HL-60 (cell line): Measurements from ENCODE around the gene HADH.
"Not testable (repeated sequence)": the region's sequence is repeated elsewhere in the genome, so short reads cannot be mapped to it uniquely, and the experiment has no call there.

ENCODE experiments used
- DNase-seq, 2 experiments: peaks; one replicate each; pipeline ENCODE4 v3.0.0-alpha.2; 2010 to 2020; ENCODE audit warnings: low read depth in 1 of 2, low spot score in 1 of 2
- H3K27ac ChIP-seq: fragments of 250-450 bp; sonication (Bioruptor Pico); replicated peaks from 2 replicates; pipeline ENCODE4 v1.5.1; 2020; ENCODE audit warnings: mild to moderate bottlenecking, moderate library complexity
- H3K27me3 ChIP-seq: fragments of 250-450 bp; sonication (Bioruptor Pico); 2 replicates; pipeline ENCODE4 v1.5.1; 2021; ENCODE audit warnings: mild to moderate bottlenecking, moderate library complexity; ENCODE audit not compliant: insufficient read depth, poor library complexity, severe bottlenecking
- H3K4me3 ChIP-seq: replicated peaks from 2 replicates; pipeline ENCODE4 v1.5.1; 2011; ENCODE audit warnings: mild to moderate bottlenecking, control low read depth, low read length; ENCODE audit not compliant: insufficient read depth
- GABPA ChIP-seq: IDR thresholded peaks from 2 replicates; pipeline ENCODE4 v1.6.1; 2012; ENCODE audit warnings: low read depth
- POLR2AphosphoS5 ChIP-seq: IDR thresholded peaks from 2 replicates; pipeline ENCODE4 v1.6.1; 2012; ENCODE audit warnings: low read depth
- SPI1 ChIP-seq: IDR thresholded peaks from 2 replicates; pipeline ENCODE4 v1.6.1; 2012; ENCODE audit warnings: low read depth, mild to moderate bottlenecking, borderline replicate concordance
- TF ChIP-seq, protein P1 (sequence below): IDR thresholded peaks from one replicate; pipeline ENCODE4 v1.5.1; 2011; ENCODE audit warnings: low read length, control low read depth, inconsistent platforms; ENCODE audit not compliant: insufficient read depth
- TF ChIP-seq, protein P2 (sequence below): IDR thresholded peaks from 2 replicates; pipeline ENCODE4 v1.6.1; 2012; ENCODE audit warnings: low read depth; ENCODE audit not compliant: insufficient replicate concordance

The HADH gene

DNA sequence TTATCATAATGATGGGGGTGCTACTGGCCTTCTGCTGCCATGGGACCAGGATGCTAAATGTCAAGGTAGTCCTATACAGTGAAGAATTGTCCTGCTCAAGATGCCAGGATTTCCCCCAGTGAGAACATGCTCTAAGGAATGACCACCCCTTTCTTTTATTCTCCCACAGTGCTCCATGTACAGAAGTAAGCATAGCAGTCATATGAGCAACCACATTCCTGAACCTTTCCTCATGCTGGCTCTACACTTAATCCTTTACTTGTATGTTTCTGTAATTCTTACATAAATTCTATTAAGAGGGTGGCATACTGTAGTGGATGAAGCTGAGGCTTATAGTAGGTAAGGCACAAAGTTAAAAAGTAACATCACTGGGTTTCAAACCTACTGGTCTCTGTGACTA lies 38.1 kb upstream of the HADH start:
- Histone ChIP-seq H3K27me3 (no peaks in the 10 kb centered on the region), H3K27ac (no peak overlapping the region), H3K4me3 (no peak overlapping the region)
- DNase-seq, result no peak
- TF ChIP-seq, protein P1, sequence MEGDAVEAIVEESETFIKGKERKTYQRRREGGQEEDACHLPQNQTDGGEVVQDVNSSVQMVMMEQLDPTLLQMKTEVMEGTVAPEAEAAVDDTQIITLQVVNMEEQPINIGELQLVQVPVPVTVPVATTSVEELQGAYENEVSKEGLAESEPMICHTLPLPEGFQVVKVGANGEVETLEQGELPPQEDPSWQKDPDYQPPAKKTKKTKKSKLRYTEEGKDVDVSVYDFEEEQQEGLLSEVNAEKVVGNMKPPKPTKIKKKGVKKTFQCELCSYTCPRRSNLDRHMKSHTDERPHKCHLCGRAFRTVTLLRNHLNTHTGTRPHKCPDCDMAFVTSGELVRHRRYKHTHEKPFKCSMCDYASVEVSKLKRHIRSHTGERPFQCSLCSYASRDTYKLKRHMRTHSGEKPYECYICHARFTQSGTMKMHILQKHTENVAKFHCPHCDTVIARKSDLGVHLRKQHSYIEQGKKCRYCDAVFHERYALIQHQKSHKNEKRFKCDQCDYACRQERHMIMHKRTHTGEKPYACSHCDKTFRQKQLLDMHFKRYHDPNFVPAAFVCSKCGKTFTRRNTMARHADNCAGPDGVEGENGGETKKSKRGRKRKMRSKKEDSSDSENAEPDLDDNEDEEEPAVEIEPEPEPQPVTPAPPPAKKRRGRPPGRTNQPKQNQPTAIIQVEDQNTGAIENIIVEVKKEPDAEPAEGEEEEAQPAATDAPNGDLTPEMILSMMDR, result no peak
- TF ChIP-seq, protein P2, sequence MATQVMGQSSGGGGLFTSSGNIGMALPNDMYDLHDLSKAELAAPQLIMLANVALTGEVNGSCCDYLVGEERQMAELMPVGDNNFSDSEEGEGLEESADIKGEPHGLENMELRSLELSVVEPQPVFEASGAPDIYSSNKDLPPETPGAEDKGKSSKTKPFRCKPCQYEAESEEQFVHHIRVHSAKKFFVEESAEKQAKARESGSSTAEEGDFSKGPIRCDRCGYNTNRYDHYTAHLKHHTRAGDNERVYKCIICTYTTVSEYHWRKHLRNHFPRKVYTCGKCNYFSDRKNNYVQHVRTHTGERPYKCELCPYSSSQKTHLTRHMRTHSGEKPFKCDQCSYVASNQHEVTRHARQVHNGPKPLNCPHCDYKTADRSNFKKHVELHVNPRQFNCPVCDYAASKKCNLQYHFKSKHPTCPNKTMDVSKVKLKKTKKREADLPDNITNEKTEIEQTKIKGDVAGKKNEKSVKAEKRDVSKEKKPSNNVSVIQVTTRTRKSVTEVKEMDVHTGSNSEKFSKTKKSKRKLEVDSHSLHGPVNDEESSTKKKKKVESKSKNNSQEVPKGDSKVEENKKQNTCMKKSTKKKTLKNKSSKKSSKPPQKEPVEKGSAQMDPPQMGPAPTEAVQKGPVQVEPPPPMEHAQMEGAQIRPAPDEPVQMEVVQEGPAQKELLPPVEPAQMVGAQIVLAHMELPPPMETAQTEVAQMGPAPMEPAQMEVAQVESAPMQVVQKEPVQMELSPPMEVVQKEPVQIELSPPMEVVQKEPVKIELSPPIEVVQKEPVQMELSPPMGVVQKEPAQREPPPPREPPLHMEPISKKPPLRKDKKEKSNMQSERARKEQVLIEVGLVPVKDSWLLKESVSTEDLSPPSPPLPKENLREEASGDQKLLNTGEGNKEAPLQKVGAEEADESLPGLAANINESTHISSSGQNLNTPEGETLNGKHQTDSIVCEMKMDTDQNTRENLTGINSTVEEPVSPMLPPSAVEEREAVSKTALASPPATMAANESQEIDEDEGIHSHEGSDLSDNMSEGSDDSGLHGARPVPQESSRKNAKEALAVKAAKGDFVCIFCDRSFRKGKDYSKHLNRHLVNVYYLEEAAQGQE, result no peak
- TF ChIP-seq SPI1, result no peak
- TF ChIP-seq GABPA, result no peak
- no peak for TF ChIP-seq POLR2AphosphoS5

DNA sequence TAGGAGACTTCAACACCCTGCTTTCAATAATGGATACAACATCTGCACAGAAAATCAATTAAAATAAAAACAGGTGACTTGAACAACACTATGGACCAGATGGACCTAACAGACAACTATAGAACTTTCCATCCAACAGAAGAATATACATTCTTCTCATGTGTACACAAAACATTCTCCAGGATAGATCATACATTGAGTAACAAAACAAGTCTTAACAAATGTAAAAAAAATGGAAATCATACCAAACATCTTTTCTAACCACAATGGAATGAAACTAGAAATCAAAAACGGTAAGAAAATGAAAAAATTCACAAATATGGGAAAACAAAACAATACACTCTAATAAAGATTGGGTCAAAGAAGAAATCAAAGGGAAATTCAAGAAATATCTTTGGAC lies 33.7 kb upstream of the HADH start:
- no peaks in the 10 kb centered on the region for H3K27me3 ChIP-seq
- no peak for DNase-seq
- no peak overlapping the region for H3K27ac ChIP-seq
- TF ChIP-seq POLR2AphosphoS5, result no peak
- TF ChIP-seq, protein P2, result no peak
- no peak for TF ChIP-seq SPI1
- TF ChIP-seq, protein P1, result no peak
- TF ChIP-seq GABPA, result no peak
- no peak overlapping the region for H3K4me3 ChIP-seq

DNA sequence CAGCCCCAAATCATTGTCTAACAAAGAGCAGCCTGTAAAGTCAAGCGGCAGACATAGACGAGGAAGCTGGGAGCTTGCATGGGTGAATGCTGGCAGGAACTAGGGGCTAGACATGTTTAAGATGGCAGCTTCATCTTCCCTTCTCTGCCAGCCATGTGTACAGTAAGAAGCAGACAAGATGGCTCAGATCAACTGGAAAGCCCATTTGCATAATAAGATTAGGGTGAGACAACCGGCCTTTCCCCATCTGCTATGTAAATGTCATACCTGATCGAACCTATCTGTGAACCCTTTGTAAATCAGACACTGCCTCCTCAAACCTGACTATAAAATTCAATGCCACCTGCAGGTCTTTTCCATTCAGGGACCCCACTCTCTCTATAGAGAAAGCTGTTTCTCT lies 22.8 kb upstream of the HADH start:
- TF ChIP-seq SPI1 (no peak), GABPA (no peak), POLR2AphosphoS5 (no peak)
- TF ChIP-seq, protein P2, result no peak
- TF ChIP-seq, protein P1, result no peak
- H3K27me3 ChIP-seq, result no peaks in the 10 kb centered on the region
- no peak for DNase-seq
- H3K27ac ChIP-seq, result no peak overlapping the region
- no peak overlapping the region for H3K4me3 ChIP-seq

- DNase-seq, H3K27ac ChIP-seq, H3K4me3 ChIP-seq, H3K27me3 ChIP-seq: not testable (repeated sequence)
Measured at GRCh38 chr4:107967519-107967918, 22.2 kb upstream of the HADH start.

DNA sequence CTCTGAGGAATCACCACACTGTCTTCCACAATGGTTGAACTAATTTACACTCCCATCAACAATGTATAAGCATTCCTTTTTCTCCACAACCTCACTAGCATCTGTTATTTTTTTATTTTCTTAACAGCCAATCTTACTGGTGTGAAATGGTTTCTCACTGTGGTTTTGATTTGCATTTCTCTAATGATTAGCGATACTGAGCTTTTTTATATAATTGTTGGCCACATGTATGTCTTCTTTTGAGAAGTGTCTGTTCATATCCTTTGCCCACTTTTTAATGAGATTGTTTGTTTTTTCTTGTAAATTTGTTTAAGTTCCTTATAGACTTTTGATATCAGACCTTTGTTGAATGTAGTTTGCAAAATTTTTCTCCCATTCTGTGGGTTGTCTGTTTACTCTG lies 21.8 kb upstream of the HADH start:
- H3K4me3 ChIP-seq, H3K27me3 ChIP-seq, DNase-seq, H3K27ac ChIP-seq: not testable (repeated sequence)
